ENCODE results near the gene WARS2.

Gene WARS2

DNA sequence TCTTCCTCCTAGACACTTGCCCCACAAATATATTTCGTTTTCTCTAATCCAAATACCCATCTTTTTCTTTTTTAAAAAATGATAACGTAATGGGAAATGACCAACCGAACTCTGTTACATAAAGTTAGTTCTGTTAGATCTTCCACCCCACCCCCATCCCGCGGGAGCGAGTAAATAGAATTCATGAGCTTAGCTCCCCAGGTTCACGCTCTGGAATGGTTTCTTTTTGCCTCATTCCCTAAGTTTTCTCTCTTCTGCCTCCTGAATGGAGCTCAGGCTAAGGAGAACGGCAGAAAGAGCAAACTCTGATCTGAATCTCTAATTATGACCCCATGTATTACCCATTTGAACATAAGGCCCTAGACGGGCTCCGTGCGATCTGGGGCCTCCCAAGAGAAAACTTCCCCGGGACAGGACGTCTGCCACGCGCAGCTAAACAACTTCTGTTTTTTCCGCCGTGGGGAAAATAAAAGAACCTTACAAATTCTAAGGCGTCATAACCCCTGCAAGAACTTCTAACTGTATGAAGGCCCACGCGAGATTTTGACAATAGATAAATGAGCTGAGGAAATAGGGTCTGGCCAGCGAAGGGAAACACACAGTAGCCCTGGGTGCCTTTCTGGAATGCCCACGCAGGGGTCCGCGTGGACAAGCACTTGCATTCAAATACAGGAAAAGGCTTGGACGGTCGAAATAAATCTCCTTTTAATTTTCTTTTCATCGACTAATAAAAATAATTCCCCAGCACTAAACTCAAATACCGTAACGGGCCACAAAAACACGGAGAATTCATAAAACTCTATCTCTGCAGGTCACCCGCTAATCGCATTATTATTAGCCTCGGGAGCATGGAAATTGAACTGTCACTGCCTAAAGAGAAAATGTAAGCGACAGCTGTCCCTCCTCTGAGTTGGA lies 154.6 kb downstream of the WARS2 start:
- TF ChIP-seq GATA3 (IDR thresholded peaks at IDR 0.05; ENCODE audit: low read depth, low read length) (no peak), GATA2 (IDR thresholded peaks at IDR 0.05; ENCODE audit: low read depth, low read length) (no peak)

DNA sequence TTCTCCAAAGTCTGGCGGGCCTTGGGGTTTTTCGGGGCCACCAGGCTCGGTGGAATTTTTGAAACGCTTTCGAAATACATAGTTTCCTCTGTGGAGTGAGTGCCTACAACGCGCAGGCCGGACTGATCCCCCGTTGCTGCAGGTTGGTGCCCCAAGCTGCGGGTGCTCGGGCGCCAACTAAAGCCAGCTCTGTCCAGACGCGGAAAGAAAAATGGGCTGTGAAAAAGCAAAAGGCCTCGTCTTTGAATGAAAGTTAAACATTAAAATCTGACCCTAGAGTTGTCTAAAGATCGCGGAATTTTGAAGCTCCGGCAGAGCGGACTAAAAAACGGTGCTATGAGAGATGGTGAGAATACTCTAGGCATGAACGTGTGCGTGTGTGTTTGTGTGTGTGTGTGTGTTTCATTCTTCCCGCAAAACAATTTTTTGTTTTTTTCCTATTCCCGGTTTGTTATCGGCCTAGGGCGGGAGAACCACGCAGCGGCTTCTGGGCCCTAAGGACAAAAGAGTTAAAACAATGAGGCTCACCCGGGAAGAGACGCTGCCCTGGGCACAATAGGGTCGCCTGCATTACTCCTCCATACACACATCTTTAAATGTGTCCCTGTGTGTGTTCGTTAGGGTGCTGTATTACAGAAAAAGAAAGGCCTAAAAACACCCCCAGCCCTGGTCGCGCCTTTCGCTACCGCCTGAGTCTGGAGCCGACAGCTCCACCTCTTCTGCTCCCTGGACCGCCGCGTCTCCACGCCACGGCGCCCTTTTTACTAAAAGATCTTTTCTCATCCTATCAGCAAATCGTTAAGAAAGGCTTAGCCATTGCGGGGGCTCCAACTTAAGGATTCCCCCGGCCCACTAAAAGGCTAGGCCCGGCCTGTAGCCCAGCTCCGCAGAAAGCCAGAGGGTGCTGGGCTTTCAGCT lies 155.5 kb downstream of the WARS2 start:
- TF ChIP-seq GATA2 (IDR thresholded peaks at IDR 0.05; ENCODE audit: low read depth, low read length) (no peak), GATA3 (IDR thresholded peaks at IDR 0.05; ENCODE audit: low read depth, low read length) (no peak)

DNA sequence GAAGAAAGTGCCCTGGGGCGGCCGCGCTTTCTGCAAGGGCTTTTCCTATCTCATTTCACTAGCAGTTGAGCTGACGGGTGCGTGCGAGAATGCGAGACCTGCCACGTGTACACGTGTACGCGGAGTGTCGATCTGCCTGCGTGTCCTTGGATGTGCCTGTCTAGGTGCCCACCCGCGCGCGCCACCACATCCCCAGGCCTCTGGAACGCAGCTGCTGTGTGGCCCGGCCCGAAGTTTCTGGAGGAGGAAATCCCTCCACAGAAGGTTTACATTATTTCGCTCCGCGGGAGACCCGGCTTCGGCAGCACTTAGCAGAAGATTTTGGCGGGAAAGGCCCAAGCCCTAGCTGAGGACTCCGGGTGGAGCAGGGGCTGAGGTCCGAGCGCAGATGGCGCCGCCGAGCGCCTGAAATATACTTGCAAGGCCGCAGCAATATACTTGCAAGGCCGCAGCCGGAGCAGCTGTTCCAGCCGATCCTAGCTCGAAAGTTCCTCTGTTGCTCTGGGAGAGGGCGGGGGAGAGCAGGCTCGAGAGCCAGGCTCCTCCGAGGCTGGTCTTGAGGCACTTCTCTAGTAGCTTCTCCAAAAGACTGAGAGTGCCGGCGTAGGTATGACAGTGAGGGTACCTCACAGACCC lies 156.2 kb downstream of the WARS2 start:
- TF ChIP-seq GATA2 (IDR thresholded peaks at IDR 0.05; ENCODE audit: low read depth, low read length) = no peak
- no peak for TF ChIP-seq GATA3 (IDR thresholded peaks at IDR 0.05; ENCODE audit: low read depth, low read length)

DNA sequence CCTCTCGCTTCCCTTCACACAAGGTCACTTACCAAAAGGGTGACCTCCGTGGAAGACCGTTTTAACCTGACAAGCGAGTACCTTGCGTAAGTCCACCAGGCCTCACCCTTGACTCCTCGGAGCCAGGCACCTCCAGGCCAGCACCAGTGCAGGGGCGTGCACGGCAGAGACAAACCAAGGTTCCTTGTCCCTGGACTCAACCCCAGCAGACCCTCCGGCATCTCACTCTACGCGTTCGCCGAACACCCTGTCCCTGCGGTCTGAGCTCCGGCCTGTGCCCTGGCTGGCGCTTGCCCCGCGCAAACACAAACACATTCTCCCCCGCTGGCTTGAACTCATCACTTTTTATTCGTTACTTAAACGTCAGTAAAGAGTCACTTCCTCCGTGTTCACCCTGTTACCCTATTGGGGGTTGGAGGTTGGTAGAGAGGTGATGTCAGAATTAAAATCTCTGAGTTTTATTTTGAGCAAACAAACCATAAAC lies 156.9 kb downstream of the WARS2 start:
- TF ChIP-seq GATA3 (IDR thresholded peaks at IDR 0.05; ENCODE audit: low read depth, low read length) (no peak), GATA2 (IDR thresholded peaks at IDR 0.05; ENCODE audit: low read depth, low read length) (no peak)

DNA sequence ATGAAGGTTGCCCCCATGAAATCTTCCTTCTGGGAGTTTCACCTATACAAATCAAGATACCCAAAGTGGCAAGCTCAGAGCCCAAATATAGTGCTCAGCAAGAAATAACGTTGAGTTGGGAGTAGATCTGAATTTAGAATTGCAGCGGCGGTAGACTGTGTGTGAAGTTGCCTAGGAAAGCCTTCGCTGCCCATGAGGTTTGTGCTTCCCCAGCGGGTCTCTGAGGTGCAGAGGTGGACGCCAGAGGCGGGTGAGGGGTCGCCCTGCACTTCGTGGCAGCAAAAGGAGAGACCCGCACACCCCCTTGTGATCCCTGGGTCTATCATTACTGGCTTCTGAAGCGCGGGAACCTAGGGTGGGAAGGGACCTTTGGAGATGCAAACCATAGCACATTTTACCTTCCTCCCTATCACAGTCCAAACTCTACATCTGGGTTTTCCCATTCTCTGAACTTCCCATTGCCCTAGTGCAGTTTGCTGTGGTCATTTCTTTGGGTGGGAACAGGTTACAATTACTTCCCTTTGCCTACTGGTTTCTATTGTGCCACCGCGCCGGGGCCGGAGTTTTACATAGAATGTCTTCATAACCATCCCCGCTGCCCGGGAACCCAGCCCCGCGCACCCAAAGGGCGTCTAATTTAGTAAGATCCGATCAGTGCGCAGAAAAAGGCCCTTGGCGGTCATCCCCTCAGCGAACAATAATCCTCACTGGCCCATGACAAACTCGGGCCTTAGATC lies 157.5 kb downstream of the WARS2 start:
- TF ChIP-seq GATA3 (IDR thresholded peaks at IDR 0.05; ENCODE audit: low read depth, low read length) = no peak
- no peak for TF ChIP-seq GATA2 (IDR thresholded peaks at IDR 0.05; ENCODE audit: low read depth, low read length)

DNA sequence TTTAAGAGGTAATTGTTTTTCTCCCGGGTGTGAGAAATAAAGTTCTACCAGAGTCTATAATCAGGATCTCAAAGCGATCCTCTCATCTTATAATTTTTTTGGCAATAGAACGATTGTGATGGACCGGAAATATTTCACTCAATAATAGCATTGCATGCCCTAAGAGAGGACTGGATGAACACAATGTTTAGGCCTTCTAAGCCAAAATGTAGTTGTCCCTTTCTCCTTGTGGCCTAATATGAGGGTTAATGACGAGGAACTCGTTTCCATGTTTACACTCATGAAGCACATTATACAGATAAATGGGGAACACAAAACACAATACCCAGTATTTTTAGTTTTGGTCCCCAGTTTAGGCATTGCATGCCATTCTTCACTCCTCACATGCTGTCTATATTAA lies 158.2 kb downstream of the WARS2 start:
- TF ChIP-seq GATA3 (IDR thresholded peaks at IDR 0.05; ENCODE audit: low read depth, low read length) (no peak), GATA2 (IDR thresholded peaks at IDR 0.05; ENCODE audit: low read depth, low read length) (no peak)

DNA sequence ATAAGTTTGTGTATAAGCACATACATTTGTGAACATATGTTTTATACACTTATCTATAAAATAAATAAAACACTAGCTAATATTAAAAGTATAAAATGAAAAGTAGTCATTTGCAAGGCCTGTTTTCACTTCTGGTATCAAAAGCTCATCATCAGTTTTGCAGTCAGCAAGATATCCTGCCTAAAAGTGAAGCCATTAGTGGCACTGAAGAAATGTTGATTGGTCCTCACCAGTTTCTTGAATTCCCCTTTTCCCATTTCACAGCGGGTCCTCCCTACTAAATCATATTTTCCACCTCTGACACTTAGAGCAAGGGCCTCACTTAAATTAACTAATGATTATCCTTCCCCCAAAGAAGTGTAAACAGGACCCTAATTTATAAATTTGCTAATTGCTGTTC lies 159.0 kb downstream of the WARS2 start:
- TF ChIP-seq GATA3 (IDR thresholded peaks at IDR 0.05; ENCODE audit: low read depth, low read length) = no peak
- no peak for TF ChIP-seq GATA2 (IDR thresholded peaks at IDR 0.05; ENCODE audit: low read depth, low read length)

Data from SH-SY5Y (cell line).